Measurements from ENCODE around the gene ZNF556.
"Not testable (repeated sequence)": the region's sequence is repeated elsewhere in the genome, so short reads cannot be mapped to it uniquely, and the experiment has no call there.

The ZNF556 gene

DNA sequence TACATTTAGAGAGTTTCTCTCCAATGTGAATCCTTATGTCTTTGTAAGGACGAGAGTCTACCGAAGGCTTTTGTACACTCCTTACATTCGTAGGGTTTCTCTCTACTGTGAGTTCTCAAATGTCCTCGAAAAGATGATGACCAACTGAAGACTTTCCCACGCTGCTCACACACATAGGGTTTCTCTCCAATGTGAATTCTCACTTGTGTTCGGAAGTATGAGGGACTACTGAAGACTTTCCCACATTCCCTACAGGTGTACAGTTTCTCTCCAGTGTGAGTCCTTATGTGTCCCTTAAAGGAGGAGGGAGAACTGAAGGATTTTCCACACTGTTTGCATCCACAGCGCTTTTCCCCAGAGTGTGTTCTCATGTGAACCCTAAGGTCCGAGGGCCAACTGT lies 29.6 kb downstream of the ZNF556 start:
- TF ChIP-seq, protein P1, sequence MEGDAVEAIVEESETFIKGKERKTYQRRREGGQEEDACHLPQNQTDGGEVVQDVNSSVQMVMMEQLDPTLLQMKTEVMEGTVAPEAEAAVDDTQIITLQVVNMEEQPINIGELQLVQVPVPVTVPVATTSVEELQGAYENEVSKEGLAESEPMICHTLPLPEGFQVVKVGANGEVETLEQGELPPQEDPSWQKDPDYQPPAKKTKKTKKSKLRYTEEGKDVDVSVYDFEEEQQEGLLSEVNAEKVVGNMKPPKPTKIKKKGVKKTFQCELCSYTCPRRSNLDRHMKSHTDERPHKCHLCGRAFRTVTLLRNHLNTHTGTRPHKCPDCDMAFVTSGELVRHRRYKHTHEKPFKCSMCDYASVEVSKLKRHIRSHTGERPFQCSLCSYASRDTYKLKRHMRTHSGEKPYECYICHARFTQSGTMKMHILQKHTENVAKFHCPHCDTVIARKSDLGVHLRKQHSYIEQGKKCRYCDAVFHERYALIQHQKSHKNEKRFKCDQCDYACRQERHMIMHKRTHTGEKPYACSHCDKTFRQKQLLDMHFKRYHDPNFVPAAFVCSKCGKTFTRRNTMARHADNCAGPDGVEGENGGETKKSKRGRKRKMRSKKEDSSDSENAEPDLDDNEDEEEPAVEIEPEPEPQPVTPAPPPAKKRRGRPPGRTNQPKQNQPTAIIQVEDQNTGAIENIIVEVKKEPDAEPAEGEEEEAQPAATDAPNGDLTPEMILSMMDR (IDR thresholded peaks at IDR 0.05; ENCODE audit: insufficient read depth, low read length), result no peak
- TF ChIP-seq, protein P2, sequence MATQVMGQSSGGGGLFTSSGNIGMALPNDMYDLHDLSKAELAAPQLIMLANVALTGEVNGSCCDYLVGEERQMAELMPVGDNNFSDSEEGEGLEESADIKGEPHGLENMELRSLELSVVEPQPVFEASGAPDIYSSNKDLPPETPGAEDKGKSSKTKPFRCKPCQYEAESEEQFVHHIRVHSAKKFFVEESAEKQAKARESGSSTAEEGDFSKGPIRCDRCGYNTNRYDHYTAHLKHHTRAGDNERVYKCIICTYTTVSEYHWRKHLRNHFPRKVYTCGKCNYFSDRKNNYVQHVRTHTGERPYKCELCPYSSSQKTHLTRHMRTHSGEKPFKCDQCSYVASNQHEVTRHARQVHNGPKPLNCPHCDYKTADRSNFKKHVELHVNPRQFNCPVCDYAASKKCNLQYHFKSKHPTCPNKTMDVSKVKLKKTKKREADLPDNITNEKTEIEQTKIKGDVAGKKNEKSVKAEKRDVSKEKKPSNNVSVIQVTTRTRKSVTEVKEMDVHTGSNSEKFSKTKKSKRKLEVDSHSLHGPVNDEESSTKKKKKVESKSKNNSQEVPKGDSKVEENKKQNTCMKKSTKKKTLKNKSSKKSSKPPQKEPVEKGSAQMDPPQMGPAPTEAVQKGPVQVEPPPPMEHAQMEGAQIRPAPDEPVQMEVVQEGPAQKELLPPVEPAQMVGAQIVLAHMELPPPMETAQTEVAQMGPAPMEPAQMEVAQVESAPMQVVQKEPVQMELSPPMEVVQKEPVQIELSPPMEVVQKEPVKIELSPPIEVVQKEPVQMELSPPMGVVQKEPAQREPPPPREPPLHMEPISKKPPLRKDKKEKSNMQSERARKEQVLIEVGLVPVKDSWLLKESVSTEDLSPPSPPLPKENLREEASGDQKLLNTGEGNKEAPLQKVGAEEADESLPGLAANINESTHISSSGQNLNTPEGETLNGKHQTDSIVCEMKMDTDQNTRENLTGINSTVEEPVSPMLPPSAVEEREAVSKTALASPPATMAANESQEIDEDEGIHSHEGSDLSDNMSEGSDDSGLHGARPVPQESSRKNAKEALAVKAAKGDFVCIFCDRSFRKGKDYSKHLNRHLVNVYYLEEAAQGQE (IDR thresholded peaks at IDR 0.05; ENCODE audit: insufficient replicate concordance, low read depth), result no peak
- TF ChIP-seq SPI1 (IDR thresholded peaks at IDR 0.05; ENCODE audit: borderline replicate concordance, low read depth), result no peak
- TF ChIP-seq POLR2AphosphoS5 (IDR thresholded peaks at IDR 0.05; ENCODE audit: low read depth), result no peak
- TF ChIP-seq GABPA (IDR thresholded peaks at IDR 0.05; ENCODE audit: low read depth), result no peak
- H3K27ac ChIP-seq (replicated peaks), result no peak overlapping the region
- H3K4me3 ChIP-seq (replicated peaks; ENCODE audit: insufficient read depth, low read length), result no peak overlapping the region
- H3K27me3 ChIP-seq (ENCODE audit: insufficient read depth, poor library complexity, severe bottlenecking), result no peaks in the 10 kb centered on the region
- DNase-seq (ENCODE audit: low read depth in 1 of 2, low spot score in 1 of 2), result no peak

DNA sequence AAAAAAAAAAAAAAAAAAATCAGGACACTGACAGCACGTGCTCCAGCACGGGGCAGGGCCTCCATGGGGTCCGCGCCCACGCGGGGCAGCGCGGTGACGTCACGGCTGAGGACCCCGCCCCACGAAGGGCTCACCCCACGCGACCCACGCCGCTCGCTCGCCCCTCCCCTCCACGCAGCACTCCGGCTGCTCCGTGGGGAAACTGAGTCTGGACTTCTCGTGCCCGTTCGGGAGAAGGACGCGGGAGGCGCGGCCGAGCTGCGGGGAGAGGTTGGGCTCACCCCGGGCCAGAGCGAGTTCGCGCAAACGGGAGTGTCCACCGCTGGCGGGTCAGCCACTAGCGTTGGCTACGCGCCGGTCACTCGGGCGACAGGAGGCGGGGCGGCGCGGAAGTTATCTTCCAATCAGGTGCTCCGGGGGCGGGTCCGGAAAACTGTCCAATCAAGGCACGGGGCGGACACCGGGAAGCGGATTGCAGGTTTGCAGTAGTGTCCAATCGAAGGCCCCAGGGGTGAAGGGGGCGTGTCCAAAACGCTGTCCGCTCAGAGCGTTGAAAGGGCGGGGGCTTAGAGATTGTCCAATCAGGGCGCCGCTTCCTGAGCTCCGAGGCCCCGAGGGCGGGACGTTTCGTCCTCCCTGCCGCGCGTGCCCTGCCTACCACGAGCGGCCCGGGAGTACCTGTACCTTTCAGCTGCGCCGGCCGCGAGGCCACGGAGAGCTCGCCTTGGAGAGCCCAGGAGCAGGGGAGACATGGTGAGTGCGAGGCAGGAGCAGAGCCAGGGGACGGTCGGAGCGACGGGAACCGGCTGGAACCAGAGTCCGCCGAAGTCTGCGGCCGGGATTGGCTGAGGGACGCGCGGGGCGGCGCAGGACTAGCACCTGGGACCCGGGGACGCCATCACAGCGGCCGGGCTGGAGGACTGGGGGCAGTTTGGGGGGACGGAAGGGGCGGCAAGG lies 33.4 kb downstream of the ZNF556 start, which contains the start of gene ZNF57:
ZNF57 (plus strand) TSS at position 633 of the 957 bp plus-strand sequence; CDS start at position 751, 118 bp downstream.
- H3K27ac ChIP-seq (replicated peaks), result peak within 1 kb of the TSS; percentile 38
- TF ChIP-seq, protein P2 (IDR thresholded peaks at IDR 0.05; ENCODE audit: insufficient replicate concordance, low read depth), result no peak
- TF ChIP-seq, protein P1 (IDR thresholded peaks at IDR 0.05; ENCODE audit: insufficient read depth, low read length), result no peak
- TF ChIP-seq SPI1 (IDR thresholded peaks at IDR 0.05; ENCODE audit: borderline replicate concordance, low read depth), result no peak
- TF ChIP-seq GABPA (IDR thresholded peaks at IDR 0.05; ENCODE audit: low read depth), result no peak
- TF ChIP-seq POLR2AphosphoS5 (IDR thresholded peaks at IDR 0.05; ENCODE audit: low read depth), result no peak

DNA sequence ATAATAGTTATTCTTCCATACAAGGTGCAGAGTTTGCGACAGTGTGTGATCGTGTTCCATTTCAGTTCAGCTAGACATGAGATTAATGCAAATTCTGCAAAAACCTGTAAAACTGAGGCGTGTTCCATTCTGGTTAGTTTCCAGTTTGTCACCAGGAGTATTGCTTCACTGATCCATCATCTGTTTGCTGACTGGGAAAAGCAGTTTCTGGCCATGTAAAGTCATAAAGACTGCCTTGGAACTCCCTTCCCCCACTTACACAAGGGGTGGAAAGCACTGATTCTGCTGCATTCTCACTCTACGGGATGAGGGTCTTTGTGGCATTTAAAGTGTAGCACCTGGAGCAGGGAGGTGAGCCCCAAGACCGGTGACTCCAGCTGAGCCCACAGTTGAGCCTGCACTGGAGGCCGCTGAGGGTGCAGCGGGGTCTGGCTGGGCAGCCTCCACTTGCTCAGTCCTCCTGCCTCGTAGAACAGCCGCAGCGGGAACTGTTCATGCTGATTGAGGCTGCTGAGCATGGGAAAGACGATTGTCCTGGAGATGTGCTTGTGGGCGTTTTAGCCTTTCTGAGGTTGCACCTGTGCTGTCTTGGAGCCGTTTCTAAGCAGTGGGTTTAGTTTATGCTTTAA lies 35.6 kb downstream of the ZNF556 start:
- H3K4me3 ChIP-seq (replicated peaks; ENCODE audit: insufficient read depth, low read length), result no peak overlapping the region
- H3K27ac ChIP-seq (replicated peaks), result no peak overlapping the region
- H3K27me3 ChIP-seq (ENCODE audit: insufficient read depth, poor library complexity, severe bottlenecking), result no peaks in the 10 kb centered on the region
- no peak for DNase-seq (ENCODE audit: low read depth in 1 of 2, low spot score in 1 of 2)
- TF ChIP-seq POLR2AphosphoS5 (IDR thresholded peaks at IDR 0.05; ENCODE audit: low read depth) (no peak), SPI1 (IDR thresholded peaks at IDR 0.05; ENCODE audit: borderline replicate concordance, low read depth) (no peak), GABPA (IDR thresholded peaks at IDR 0.05; ENCODE audit: low read depth) (no peak)
- TF ChIP-seq, protein P2 (IDR thresholded peaks at IDR 0.05; ENCODE audit: insufficient replicate concordance, low read depth), result no peak
- TF ChIP-seq, protein P1 (IDR thresholded peaks at IDR 0.05; ENCODE audit: insufficient read depth, low read length), result no peak

More for the DNA sequence above, 33.4 kb downstream of the ZNF556 start, which contains the start of gene ZNF57:
- Histone ChIP-seq H3K4me3 (replicated peaks; ENCODE audit: insufficient read depth, low read length) (peak within 1 kb of the TSS; percentile 62), H3K27me3 (ENCODE audit: insufficient read depth, poor library complexity, severe bottlenecking) (no peaks in the 10 kb centered on the region)
- peak; percentile 91 to 95 for DNase-seq (ENCODE audit: low read depth in 1 of 2, low spot score in 1 of 2)

DNA sequence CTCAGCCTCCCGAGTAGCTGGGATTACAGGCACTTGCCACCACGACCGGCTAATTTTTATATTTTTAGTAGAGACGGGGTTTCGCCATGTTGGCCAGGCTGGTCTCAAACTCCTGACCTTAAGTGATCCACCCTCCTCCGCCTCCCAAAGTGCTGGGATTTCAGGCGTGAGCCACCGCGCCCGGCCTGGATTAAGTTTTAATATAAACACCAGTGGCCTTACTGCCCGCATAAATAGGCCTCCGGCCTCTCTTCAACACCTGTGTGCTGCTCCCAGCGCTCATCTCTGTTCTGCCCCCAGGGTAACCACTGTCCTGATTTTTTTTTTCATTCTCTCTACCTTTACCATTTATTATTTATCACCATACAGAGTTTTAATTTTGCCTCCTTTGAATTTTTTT lies 36.2 kb downstream of the ZNF556 start:
- H3K27ac ChIP-seq (replicated peaks); DNase-seq (ENCODE audit: low read depth in 1 of 2, low spot score in 1 of 2); H3K4me3 ChIP-seq (replicated peaks; ENCODE audit: insufficient read depth, low read length); H3K27me3 ChIP-seq (ENCODE audit: insufficient read depth, poor library complexity, severe bottlenecking): not testable (repeated sequence)

Measured in HL-60 (cell line).